Left ventricle myocardium inferior (tissue), 1 donor: ENCODE results near the gene CRKL. TPM values are rescaled to one million over a fixed set of nuclear protein-coding genes. Genes with fewer than 3 reads are reported as not detected.
"Not testable (repeated sequence)": the region's sequence is repeated elsewhere in the genome, so short reads cannot be mapped to it uniquely, and the experiment has no call there.

ENCODE experiments used
- DNase-seq: peaks from one replicate; pipeline ENCODE4 v3.0.0-alpha.2; 2020
- H3K27ac ChIP-seq: fragments of 200-600 bp; replicated peaks from 2 replicates; pipeline ENCODE4 v1.8.0; 2021
- H3K27me3 ChIP-seq: fragments of 200-600 bp; 2 replicates; pipeline ENCODE4 v1.8.0; 2021; ENCODE audit warnings: low read depth
- H3K36me3 ChIP-seq: fragments of 200-600 bp; 2 replicates; pipeline ENCODE4 v1.8.0; 2021
- H3K4me1 ChIP-seq: fragments of 200-600 bp; 2 replicates; pipeline ENCODE4 v1.8.0; 2021
- H3K4me3 ChIP-seq: fragments of 200-600 bp; 2 replicates; pipeline ENCODE4 v1.8.0; 2021; ENCODE audit warnings: mild to moderate bottlenecking, moderate library complexity
- H3K9me3 ChIP-seq: fragments of 200-600 bp; replicated peaks from 2 replicates; pipeline ENCODE4 v1.8.0; 2021
- intact Hi-C: fragments of 100-400 bp; cut with micrococcal nuclease; formaldehyde crosslinking; loops from one replicate; pipeline ENCODE4 v1.11.0; 2022
- total RNA-seq: library from RNA; stranded (reverse); fragmentation: NEBNext Ultra II Directional; extraction: Animal tissue kit (Norgen Biotek cat#: 25700); gene quantifications from one replicate; pipeline ENCODE4 v1.2.1, GENCODE V29; 2021
- TF ChIP-seq, protein P1 (sequence below): fragments of 200-600 bp; IDR thresholded peaks from 2 replicates; pipeline ENCODE4 v1.8.0; 2021; ENCODE audit warnings: antibody characterized with exemption, mild to moderate bottlenecking, borderline replicate concordance
- donor health status: DM: no; HTN: yes; CAD: no; lungs with severe emphysema.

CRKL gene
- total RNA-seq, 1 donor from 2014 or later = 52.6 TPM

DNA sequence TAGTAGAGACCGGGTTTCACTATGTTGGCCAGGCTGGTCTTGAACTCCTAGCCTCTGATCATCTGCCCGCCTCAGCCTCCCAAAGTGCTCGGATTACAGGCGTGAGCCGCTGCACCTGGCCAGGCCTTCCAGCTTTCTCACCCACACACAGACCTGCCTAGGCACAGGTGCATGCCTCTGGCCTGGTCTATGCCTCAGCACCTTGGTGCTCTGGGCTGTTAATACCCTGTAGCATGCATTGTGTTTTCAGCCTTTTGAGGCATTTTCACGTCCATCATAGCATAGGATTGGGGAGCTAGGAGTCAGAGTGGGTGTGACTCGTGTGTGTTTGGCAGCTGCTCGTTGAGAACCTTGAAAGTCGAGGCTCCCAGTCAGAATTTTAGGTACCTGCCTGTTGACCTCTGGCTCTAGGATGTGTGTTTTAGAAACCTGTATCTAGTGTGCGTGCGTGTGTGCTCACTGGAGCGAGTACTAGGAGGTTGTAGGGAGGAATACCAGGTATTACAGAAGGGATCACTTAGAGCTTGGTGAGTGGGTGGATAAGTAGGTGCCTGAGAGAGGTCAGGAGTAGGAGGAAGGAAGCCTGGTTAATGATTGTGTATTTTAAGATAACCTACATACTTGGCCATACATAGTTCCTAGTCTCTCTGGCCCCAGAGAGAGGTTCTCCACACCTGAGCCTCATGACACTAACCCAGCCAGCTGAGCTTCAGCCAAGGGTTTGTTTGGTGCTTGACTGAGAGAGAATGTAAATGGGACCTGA is 20.0 kb downstream of the CRKL start:
- H3K9me3 ChIP-seq = no peaks in the 10 kb centered on the region
- H3K4me3 ChIP-seq = no peak overlapping the region
- no peak for DNase-seq
- TF ChIP-seq, protein P1, sequence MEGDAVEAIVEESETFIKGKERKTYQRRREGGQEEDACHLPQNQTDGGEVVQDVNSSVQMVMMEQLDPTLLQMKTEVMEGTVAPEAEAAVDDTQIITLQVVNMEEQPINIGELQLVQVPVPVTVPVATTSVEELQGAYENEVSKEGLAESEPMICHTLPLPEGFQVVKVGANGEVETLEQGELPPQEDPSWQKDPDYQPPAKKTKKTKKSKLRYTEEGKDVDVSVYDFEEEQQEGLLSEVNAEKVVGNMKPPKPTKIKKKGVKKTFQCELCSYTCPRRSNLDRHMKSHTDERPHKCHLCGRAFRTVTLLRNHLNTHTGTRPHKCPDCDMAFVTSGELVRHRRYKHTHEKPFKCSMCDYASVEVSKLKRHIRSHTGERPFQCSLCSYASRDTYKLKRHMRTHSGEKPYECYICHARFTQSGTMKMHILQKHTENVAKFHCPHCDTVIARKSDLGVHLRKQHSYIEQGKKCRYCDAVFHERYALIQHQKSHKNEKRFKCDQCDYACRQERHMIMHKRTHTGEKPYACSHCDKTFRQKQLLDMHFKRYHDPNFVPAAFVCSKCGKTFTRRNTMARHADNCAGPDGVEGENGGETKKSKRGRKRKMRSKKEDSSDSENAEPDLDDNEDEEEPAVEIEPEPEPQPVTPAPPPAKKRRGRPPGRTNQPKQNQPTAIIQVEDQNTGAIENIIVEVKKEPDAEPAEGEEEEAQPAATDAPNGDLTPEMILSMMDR = no peak
- H3K36me3 ChIP-seq = peaks cover 36% of the 10 kb centered on the region
- intact Hi-C loops = no loop called here
- no peaks in the 10 kb centered on the region for H3K27me3 ChIP-seq
- peaks cover 79% of the 10 kb centered on the region for H3K4me1 ChIP-seq
- no peak overlapping the region for H3K27ac ChIP-seq

- intact Hi-C loops = no loop called here
- Histone ChIP-seq H3K27me3 (no peaks in the 10 kb centered on the region), H3K4me1 (peaks cover 73% of the 10 kb centered on the region), H3K4me3 (no peak overlapping the region), H3K9me3 (no peaks in the 10 kb centered on the region), H3K27ac (no peak overlapping the region), H3K36me3 (peaks cover 36% of the 10 kb centered on the region)
- DNase-seq = no peak
- TF ChIP-seq, protein P1 = no peak
Measured at GRCh38 chr22:20937794-20938671, 20.8 kb downstream of the CRKL start.

- H3K27me3 ChIP-seq, DNase-seq, H3K4me3 ChIP-seq, H3K27ac ChIP-seq, intact Hi-C loops, H3K9me3 ChIP-seq: not testable (repeated sequence)
- H3K4me1 ChIP-seq = peaks cover 74% of the 10 kb centered on the region
- peaks cover 25% of the 10 kb centered on the region for H3K36me3 ChIP-seq
Measured at GRCh38 chr22:20939457-20940185, 22.4 kb downstream of the CRKL start.

- no peak overlapping the region for H3K27ac ChIP-seq
Measured at GRCh38 chr22:20940186-20940651, 23.0 kb downstream of the CRKL start.

GRCh38 chr22:20940904-20941385 is 23.7 kb downstream of the CRKL start:
- TF ChIP-seq, protein P1 = no peak
- intact Hi-C loops = no loop called here
- peaks cover 77% of the 10 kb centered on the region for H3K4me1 ChIP-seq

More at GRCh38 chr22:20940186-20940651, 23.0 kb downstream of the CRKL start:
- Histone ChIP-seq H3K4me1 (peaks cover 75% of the 10 kb centered on the region), H3K4me3 (no peak overlapping the region), H3K27me3 (no peaks in the 10 kb centered on the region), H3K36me3 (peaks cover 19% of the 10 kb centered on the region), H3K9me3 (no peaks in the 10 kb centered on the region)
- DNase-seq = no peak
- intact Hi-C loops = no loop called here
- TF ChIP-seq, protein P1 = no peak

GRCh38 chr22:20942203-20942902 is 25.1 kb downstream of the CRKL start:
- H3K36me3 ChIP-seq, H3K4me3 ChIP-seq, H3K9me3 ChIP-seq, H3K27me3 ChIP-seq, DNase-seq, intact Hi-C loops, H3K27ac ChIP-seq: not testable (repeated sequence)
- peaks cover 77% of the 10 kb centered on the region for H3K4me1 ChIP-seq

More at GRCh38 chr22:20940904-20941385, 23.7 kb downstream of the CRKL start:
- Histone ChIP-seq H3K27ac (no peak overlapping the region), H3K4me3 (no peak overlapping the region), H3K36me3 (peaks cover 12% of the 10 kb centered on the region), H3K27me3 (no peaks in the 10 kb centered on the region), H3K9me3 (no peaks in the 10 kb centered on the region)
- DNase-seq = no peak
